ENCODE measurements around the gene ATP1A4. TPM values are rescaled to one million over a fixed set of nuclear protein-coding genes. Genes with fewer than 3 reads are reported as not detected.

ATP1A4 gene
- total and polyA plus RNA-seq, 9 of the 15 experiments (the other 6 are each of a cell fraction or from before 2014, with no cell fraction given), result 0.07 TPM; not detected in 8

- intact Hi-C loops (cut with micrococcal nuclease) (no loop called here), in situ Hi-C loops (cut with MboI) (no loop called here)
- Histone ChIP-seq H3K27ac (ENCODE audit: extremely low read depth, low read depth, low read length) (no peak overlapping the region), H3K9me1 (ENCODE audit: control insufficient read depth, insufficient read depth, low read length) (no peaks in the 10 kb centered on the region), H3K4me3 (no peak overlapping the region), H3K79me2 (ENCODE audit: control insufficient read depth, insufficient read depth, low read length) (no peaks in the 10 kb centered on the region), H2AFZ (ENCODE audit: low read depth, low read length) (no peak overlapping the region), H3K4me2 (ENCODE audit: insufficient read depth, low read length) (no peak overlapping the region), H3K36me3 (ENCODE audit: control insufficient read depth, insufficient read depth, low read length) (no peaks in the 10 kb centered on the region), H4K20me1 (replicated peaks; ENCODE audit: control insufficient read depth, insufficient read depth, low read length) (no peaks in the 10 kb centered on the region), H3K27me3 (ENCODE audit: control insufficient read depth in 2 of 2, insufficient read depth in 2 of 2, low read length in 2 of 2) (peaks cover 32 to 69% of the 10 kb centered on the region in 2 experiments), H3K9ac (ENCODE audit: insufficient read depth in 1 of 2, low read depth in 2 of 2, low read length in 2 of 2) (no peak overlapping the region), H3K9me3 (replicated peaks; ENCODE audit: control insufficient read depth, insufficient read depth, low read depth, low read length) (no peaks in the 10 kb centered on the region), H3K4me1 (replicated peaks in 1 of 2; ENCODE audit: control insufficient read depth in 2 of 2, insufficient read depth in 2 of 2, low read length in 2 of 2) (peaks cover 0 to 9% of the 10 kb centered on the region in 2 experiments; a peak in 3 of 5 replicates)
- WGBS (ENCODE audit: insufficient coverage, low coverage, missing lambda C conversion rate), result 0% methylated on average over 4 of the region's 4 CpGs
- TF ChIP-seq E2F5 (CRISPR knock-in tag; IDR thresholded peaks at IDR 0.05) (no peak), STAT5A (IDR thresholded peaks at IDR 0.05; ENCODE audit: borderline replicate concordance, low read length) (no peak), TGIF2 (CRISPR knock-in tag; IDR thresholded peaks at IDR 0.05) (no peak), ZNF766 (CRISPR knock-in tag; conservative IDR thresholded peaks at IDR 0.05) (no peak), ZNF165 (CRISPR knock-in tag; IDR thresholded peaks at IDR 0.05; ENCODE audit: borderline replicate concordance) (no peak), ZNF639 (CRISPR knock-in tag; conservative IDR thresholded peaks at IDR 0.05 in 1 of 2, IDR thresholded peaks at IDR 0.05 in 1 of 2) (no peak)
- TF ChIP-seq, protein P1, sequence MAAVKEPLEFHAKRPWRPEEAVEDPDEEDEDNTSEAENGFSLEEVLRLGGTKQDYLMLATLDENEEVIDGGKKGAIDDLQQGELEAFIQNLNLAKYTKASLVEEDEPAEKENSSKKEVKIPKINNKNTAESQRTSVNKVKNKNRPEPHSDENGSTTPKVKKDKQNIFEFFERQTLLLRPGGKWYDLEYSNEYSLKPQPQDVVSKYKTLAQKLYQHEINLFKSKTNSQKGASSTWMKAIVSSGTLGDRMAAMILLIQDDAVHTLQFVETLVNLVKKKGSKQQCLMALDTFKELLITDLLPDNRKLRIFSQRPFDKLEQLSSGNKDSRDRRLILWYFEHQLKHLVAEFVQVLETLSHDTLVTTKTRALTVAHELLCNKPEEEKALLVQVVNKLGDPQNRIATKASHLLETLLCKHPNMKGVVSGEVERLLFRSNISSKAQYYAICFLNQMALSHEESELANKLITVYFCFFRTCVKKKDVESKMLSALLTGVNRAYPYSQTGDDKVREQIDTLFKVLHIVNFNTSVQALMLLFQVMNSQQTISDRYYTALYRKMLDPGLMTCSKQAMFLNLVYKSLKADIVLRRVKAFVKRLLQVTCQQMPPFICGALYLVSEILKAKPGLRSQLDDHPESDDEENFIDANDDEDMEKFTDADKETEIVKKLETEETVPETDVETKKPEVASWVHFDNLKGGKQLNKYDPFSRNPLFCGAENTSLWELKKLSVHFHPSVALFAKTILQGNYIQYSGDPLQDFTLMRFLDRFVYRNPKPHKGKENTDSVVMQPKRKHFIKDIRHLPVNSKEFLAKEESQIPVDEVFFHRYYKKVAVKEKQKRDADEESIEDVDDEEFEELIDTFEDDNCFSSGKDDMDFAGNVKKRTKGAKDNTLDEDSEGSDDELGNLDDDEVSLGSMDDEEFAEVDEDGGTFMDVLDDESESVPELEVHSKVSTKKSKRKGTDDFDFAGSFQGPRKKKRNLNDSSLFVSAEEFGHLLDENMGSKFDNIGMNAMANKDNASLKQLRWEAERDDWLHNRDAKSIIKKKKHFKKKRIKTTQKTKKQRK (IDR thresholded peaks at IDR 0.05; ENCODE audit: borderline replicate concordance, low read depth, low read length), result no peak
- ChIA-PET CTCF (ENCODE audit: low intra/inter-chr PET ratio) (no interaction called here), POLR2A (interaction anchor here (1.1 kb wide), 1 partner anchor 95 kb away, joined by 3 read pairs; the partner anchor contains the start of gene DCAF8)
- BruUV-seq (replicated peaks), result no TSS peak
- no peak for FAIRE-seq
- no peak for ATAC-seq
- DNase-seq (ENCODE audit: extremely low read depth in 1 of 4, low spot score in 3 of 4), result no peak
Observed at GRCh38 chr1:160167056-160167455, 15.7 kb downstream of the ATP1A4 start.

All from K562 (cell line).